K562 (cell line): ENCODE measurements around the gene MAP7D1.

Experiments used
- GTF3C2 ChIP-seq: IDR thresholded peaks from 3 replicates; pipeline ENCODE4 v1.6.1; 2011; ENCODE audit warnings: borderline replicate concordance, mild to moderate bottlenecking, moderate library complexity; ENCODE audit not compliant: insufficient read length; ENCODE audit errors: extremely low read depth
- ZBTB49 ChIP-seq: sonication (generic); formaldehyde crosslinking; IDR thresholded peaks from 2 replicates; pipeline ENCODE4 v1.8.0; 2022; ENCODE audit warnings: missing genetic modification reagents, mild to moderate bottlenecking, borderline replicate concordance

GRCh38 chr1:36166136-36166535 lies 10.2 kb downstream of the MAP7D1 start:
- TF ChIP-seq GTF3C2 = no peak
- no peak for TF ChIP-seq ZBTB49 (CRISPR knock-in tag)
